ENCODE data around the gene COL11A2. TPM values are rescaled to one million over a fixed set of nuclear protein-coding genes. Genes with fewer than 3 reads are reported as not detected.

Gene COL11A2
- total RNA-seq, 2 experiments from 2014 or later = 1.9 to 2.0 TPM

GRCh38 chr6:33170176-33171015 is 21.9 kb downstream of the COL11A2 start:
- Mint-ChIP-seq H3K27ac (no peak overlapping the region), H3K36me3 (ENCODE audit: low read depth) (no peaks in the 10 kb centered on the region), H3K4me3 (no peak overlapping the region), H3K27me3 (no peaks in the 10 kb centered on the region), H3K9me3 (ENCODE audit: low read depth) (no peaks in the 10 kb centered on the region), H3K4me1 (no peaks in the 10 kb centered on the region)
- ChIA-PET POLR2A (no interaction called here), CTCF (no interaction called here)
- ATAC-seq (no peak), DNase-seq (no peak)
- intact Hi-C loops (cut with DNase I, micrococcal nuclease) = no loop called here

- DNase-seq = no peak
- ATAC-seq = no peak
- H3K9me3 Mint-ChIP-seq (ENCODE audit: low read depth) = no peaks in the 10 kb centered on the region
- CTCF ChIA-PET = no interaction called here
- no peaks in the 10 kb centered on the region for H3K4me1 Mint-ChIP-seq
- H3K27me3 Mint-ChIP-seq = no peaks in the 10 kb centered on the region
- H3K36me3 Mint-ChIP-seq (ENCODE audit: low read depth) = no peaks in the 10 kb centered on the region
- H3K27ac Mint-ChIP-seq = no peak overlapping the region
- POLR2A ChIA-PET = no interaction called here
- intact Hi-C loops (cut with DNase I, micrococcal nuclease) = no loop called here
- H3K4me3 Mint-ChIP-seq = no peak overlapping the region
These were observed 22.7 kb downstream of the COL11A2 start for GRCh38 chr6:33169291-33170175.

GRCh38 chr6:33168639-33169038 is 23.6 kb downstream of the COL11A2 start:
- Mint-ChIP-seq H3K4me3 (no peak overlapping the region), H3K9me3 (ENCODE audit: low read depth) (no peaks in the 10 kb centered on the region), H3K27me3 (no peaks in the 10 kb centered on the region), H3K36me3 (ENCODE audit: low read depth) (no peaks in the 10 kb centered on the region), H3K4me1 (no peaks in the 10 kb centered on the region), H3K27ac (no peak overlapping the region)
- ChIA-PET POLR2A (no interaction called here), CTCF (no interaction called here)
- intact Hi-C loops (cut with DNase I, micrococcal nuclease) = no loop called here
- ATAC-seq = no peak
- no peak for DNase-seq

GRCh38 chr6:33168284-33168601 is 24.0 kb downstream of the COL11A2 start:
- H3K4me1 Mint-ChIP-seq = no peaks in the 10 kb centered on the region
- ATAC-seq = no peak
- H3K4me3 Mint-ChIP-seq = no peak overlapping the region
- H3K27ac Mint-ChIP-seq = no peak overlapping the region
- intact Hi-C loops (cut with DNase I, micrococcal nuclease) = no loop called here
- POLR2A ChIA-PET = no interaction called here
- CTCF ChIA-PET = no interaction called here
- DNase-seq = no peak
- no peaks in the 10 kb centered on the region for H3K27me3 Mint-ChIP-seq
- H3K9me3 Mint-ChIP-seq (ENCODE audit: low read depth) = no peaks in the 10 kb centered on the region
- no peaks in the 10 kb centered on the region for H3K36me3 Mint-ChIP-seq (ENCODE audit: low read depth)

- no peaks in the 10 kb centered on the region for H3K9me3 Mint-ChIP-seq (ENCODE audit: low read depth)
- ChIA-PET POLR2A (no interaction called here), CTCF (interaction anchor here (0.6 kb wide), 1 partner anchor 10 kb away, joined by 3 read pairs; no protein-coding TSS in a partner anchor)
- ATAC-seq = no peak
- H3K36me3 Mint-ChIP-seq (ENCODE audit: low read depth) = no peaks in the 10 kb centered on the region
- no peak overlapping the region for H3K27ac Mint-ChIP-seq
- DNase-seq = no peak
- no peak overlapping the region for H3K4me3 Mint-ChIP-seq
- intact Hi-C loops (cut with DNase I, micrococcal nuclease) = no loop called here
- H3K4me1 Mint-ChIP-seq = no peaks in the 10 kb centered on the region
- no peaks in the 10 kb centered on the region for H3K27me3 Mint-ChIP-seq
These were observed 24.6 kb downstream of the COL11A2 start for GRCh38 chr6:33167374-33168283.

- POLR2A ChIA-PET = no interaction called here
- CTCF ChIA-PET = interaction anchor here (0.6 kb wide), 1 partner anchor 11 kb away, joined by 3 read pairs; no protein-coding TSS in a partner anchor
- no peak overlapping the region for H3K4me3 Mint-ChIP-seq
- H3K36me3 Mint-ChIP-seq (ENCODE audit: low read depth) = no peaks in the 10 kb centered on the region
- peaks cover 3% of the 10 kb centered on the region for H3K4me1 Mint-ChIP-seq
- no peaks in the 10 kb centered on the region for H3K27me3 Mint-ChIP-seq
- intact Hi-C loops (cut with DNase I, micrococcal nuclease) = no loop called here
- DNase-seq (no peak), ATAC-seq (no peak)
- no peaks in the 10 kb centered on the region for H3K9me3 Mint-ChIP-seq (ENCODE audit: low read depth)
- no peak overlapping the region for H3K27ac Mint-ChIP-seq
These were observed 25.5 kb downstream of the COL11A2 start for GRCh38 chr6:33166811-33167210.

- Mint-ChIP-seq H3K27ac (no peak overlapping the region), H3K4me3 (no peak overlapping the region), H3K9me3 (ENCODE audit: low read depth) (no peaks in the 10 kb centered on the region), H3K36me3 (ENCODE audit: low read depth) (no peaks in the 10 kb centered on the region), H3K27me3 (no peaks in the 10 kb centered on the region), H3K4me1 (peaks cover 8% of the 10 kb centered on the region)
- DNase-seq (no peak), ATAC-seq (no peak)
- ChIA-PET POLR2A (no interaction called here), CTCF (no interaction called here)
- intact Hi-C loops (cut with DNase I, micrococcal nuclease) = no loop called here
These were observed 25.9 kb downstream of the COL11A2 start for GRCh38 chr6:33166363-33166762.

- DNase-seq (no peak), ATAC-seq (no peak)
- intact Hi-C loops (cut with DNase I, micrococcal nuclease) = no loop called here
- Mint-ChIP-seq H3K27ac (no peak overlapping the region), H3K27me3 (no peaks in the 10 kb centered on the region), H3K4me3 (no peak overlapping the region), H3K9me3 (ENCODE audit: low read depth) (no peaks in the 10 kb centered on the region), H3K36me3 (ENCODE audit: low read depth) (no peaks in the 10 kb centered on the region), H3K4me1 (peaks cover 10% of the 10 kb centered on the region)
- POLR2A ChIA-PET = no interaction called here
- CTCF ChIA-PET = interaction anchor here (1.0 to 2.0 kb wide), 2 partner anchors 32 to 70 kb away, joined by 3 to 5 read pairs; no protein-coding TSS in a partner anchor
These were observed 26.5 kb downstream of the COL11A2 start for GRCh38 chr6:33165581-33166258.

- Mint-ChIP-seq H3K36me3 (ENCODE audit: low read depth) (no peaks in the 10 kb centered on the region), H3K27ac (no peak overlapping the region), H3K4me1 (peaks cover 10% of the 10 kb centered on the region), H3K27me3 (peaks cover 3% of the 10 kb centered on the region), H3K9me3 (ENCODE audit: low read depth) (no peaks in the 10 kb centered on the region), H3K4me3 (no peak overlapping the region)
- intact Hi-C loops (cut with DNase I, micrococcal nuclease) = no loop called here
- POLR2A ChIA-PET = no interaction called here
- DNase-seq (no peak), ATAC-seq (no peak)
- CTCF ChIA-PET = interaction anchor here (1.0 to 2.0 kb wide), 2 partner anchors 33 to 71 kb away, joined by 3 to 5 read pairs; no protein-coding TSS in a partner anchor
These were observed 27.4 kb downstream of the COL11A2 start for GRCh38 chr6:33164665-33165373.

- no peak for ATAC-seq
- peaks cover 3% of the 10 kb centered on the region for H3K27me3 Mint-ChIP-seq
- no peak for DNase-seq
- intact Hi-C loops (cut with DNase I, micrococcal nuclease) = no loop called here
- no peaks in the 10 kb centered on the region for H3K9me3 Mint-ChIP-seq (ENCODE audit: low read depth)
- POLR2A ChIA-PET = no interaction called here
- CTCF ChIA-PET = interaction anchor here (1.0 to 2.0 kb wide), 4 partner anchors 15 to 84 kb away, joined by 3 to 5 read pairs (median 4); no protein-coding TSS in a partner anchor
- no peak overlapping the region for H3K27ac Mint-ChIP-seq
- H3K4me3 Mint-ChIP-seq = no peak overlapping the region
- peaks cover 10% of the 10 kb centered on the region for H3K4me1 Mint-ChIP-seq
- no peaks in the 10 kb centered on the region for H3K36me3 Mint-ChIP-seq (ENCODE audit: low read depth)
These were observed 28.1 kb downstream of the COL11A2 start for GRCh38 chr6:33164176-33164575.
